ENCODE results near the gene ESYT2.

DNA sequence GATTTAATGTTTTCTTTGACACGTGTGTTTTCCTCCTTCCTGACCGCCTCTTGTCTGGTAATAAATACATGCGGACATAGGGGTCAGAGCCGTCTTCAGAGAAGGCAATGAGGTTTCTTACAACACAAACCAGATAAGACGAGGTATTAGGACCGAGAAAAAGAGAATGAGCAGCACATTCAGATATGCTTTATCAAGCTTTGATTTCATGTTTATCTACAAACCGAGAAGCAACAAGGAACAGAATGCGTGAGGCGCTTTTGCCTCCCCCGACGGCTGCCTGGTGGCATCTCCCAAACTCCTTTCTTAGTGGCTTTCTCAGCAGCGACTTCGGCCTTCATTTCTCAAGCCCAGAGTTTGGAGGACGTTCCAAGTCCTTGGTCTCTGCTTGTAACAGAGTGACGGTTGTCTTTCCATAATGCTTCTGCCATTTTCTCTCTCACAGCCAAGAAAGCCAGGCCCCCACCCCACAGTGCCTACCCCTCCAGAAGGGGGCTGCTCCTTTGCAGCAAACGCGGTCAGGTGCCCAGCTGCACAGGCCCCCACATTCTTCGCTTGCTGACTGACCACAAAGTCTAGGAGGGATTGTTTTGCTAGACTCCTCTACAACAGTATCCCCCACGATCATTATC is 92.1 kb downstream of the ESYT2 start:
- TF ChIP-seq CTCF (conservative IDR thresholded peaks at IDR 0.05): no peak
- no peak for TF ChIP-seq EZH2 (IDR thresholded peaks at IDR 0.05; ENCODE audit: low read depth)
